Measurements from ENCODE around the gene BANK1. TPM values are rescaled to one million over a fixed set of nuclear protein-coding genes. Genes with fewer than 3 reads are reported as not detected.

BANK1 gene
- total RNA-seq, 2 experiments from 2014 or later: 0.20 to 0.22 TPM

DNA sequence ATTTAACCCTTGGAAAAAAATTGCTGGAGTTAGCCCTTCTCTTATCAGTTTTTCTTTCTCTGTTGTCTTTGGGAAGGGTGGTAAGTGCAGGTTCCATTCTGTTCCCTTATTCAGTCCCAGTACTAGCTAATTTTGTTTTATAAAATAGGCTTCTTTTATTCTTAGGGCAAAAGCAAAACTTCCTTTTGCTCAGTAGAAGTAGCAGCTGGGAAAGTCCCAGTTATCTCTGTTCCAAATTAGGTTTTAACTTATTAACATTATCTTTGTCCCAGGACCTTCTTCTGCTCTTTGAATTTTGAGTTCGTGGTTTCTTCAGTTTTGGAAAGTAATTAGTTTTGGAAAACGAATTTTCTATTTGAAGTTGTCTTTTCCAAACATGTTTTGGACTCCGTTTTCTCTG, 61.1 kb downstream of the BANK1 start:
- H3K27ac Mint-ChIP-seq: no peak overlapping the region
- no peaks in the 10 kb centered on the region for H3K36me3 Mint-ChIP-seq (ENCODE audit: low read depth)
- DNase-seq (no peak), ATAC-seq (ENCODE audit: poor library complexity) (no peak)
- Histone ChIP-seq H3K9me3 (ENCODE audit: control insufficient read depth in 1 of 2, insufficient read depth in 1 of 2, low read length in 2 of 2) (no peaks in the 10 kb centered on the region), H3K27ac (ENCODE audit: low read depth in 1 of 2, low read length in 2 of 2) (no peak overlapping the region), H3K27me3 (ENCODE audit: control insufficient read depth in 1 of 2, insufficient read depth in 2 of 2, low read length in 2 of 2) (no peaks in the 10 kb centered on the region), H3K4me3 (ENCODE audit: low read length) (no peak overlapping the region), H3K4me1 (ENCODE audit: insufficient read depth, low read length) (no peaks in the 10 kb centered on the region), H3K36me3 (ENCODE audit: insufficient read depth, low read length) (no peaks in the 10 kb centered on the region)
- intact Hi-C loops (cut with DNase I, micrococcal nuclease): no loop called here
- H3K4me1 Mint-ChIP-seq (ENCODE audit: low read depth): no peaks in the 10 kb centered on the region
- H3K4me3 Mint-ChIP-seq: no peak overlapping the region
- CTCF ChIA-PET: no interaction called here
- peaks cover 7% of the 10 kb centered on the region for H3K27me3 Mint-ChIP-seq
- no peaks in the 10 kb centered on the region for H3K9me3 Mint-ChIP-seq
- TF ChIP-seq, protein P1, sequence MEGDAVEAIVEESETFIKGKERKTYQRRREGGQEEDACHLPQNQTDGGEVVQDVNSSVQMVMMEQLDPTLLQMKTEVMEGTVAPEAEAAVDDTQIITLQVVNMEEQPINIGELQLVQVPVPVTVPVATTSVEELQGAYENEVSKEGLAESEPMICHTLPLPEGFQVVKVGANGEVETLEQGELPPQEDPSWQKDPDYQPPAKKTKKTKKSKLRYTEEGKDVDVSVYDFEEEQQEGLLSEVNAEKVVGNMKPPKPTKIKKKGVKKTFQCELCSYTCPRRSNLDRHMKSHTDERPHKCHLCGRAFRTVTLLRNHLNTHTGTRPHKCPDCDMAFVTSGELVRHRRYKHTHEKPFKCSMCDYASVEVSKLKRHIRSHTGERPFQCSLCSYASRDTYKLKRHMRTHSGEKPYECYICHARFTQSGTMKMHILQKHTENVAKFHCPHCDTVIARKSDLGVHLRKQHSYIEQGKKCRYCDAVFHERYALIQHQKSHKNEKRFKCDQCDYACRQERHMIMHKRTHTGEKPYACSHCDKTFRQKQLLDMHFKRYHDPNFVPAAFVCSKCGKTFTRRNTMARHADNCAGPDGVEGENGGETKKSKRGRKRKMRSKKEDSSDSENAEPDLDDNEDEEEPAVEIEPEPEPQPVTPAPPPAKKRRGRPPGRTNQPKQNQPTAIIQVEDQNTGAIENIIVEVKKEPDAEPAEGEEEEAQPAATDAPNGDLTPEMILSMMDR (IDR thresholded peaks at IDR 0.05): no peak
- POLR2A ChIA-PET: no interaction called here

DNA sequence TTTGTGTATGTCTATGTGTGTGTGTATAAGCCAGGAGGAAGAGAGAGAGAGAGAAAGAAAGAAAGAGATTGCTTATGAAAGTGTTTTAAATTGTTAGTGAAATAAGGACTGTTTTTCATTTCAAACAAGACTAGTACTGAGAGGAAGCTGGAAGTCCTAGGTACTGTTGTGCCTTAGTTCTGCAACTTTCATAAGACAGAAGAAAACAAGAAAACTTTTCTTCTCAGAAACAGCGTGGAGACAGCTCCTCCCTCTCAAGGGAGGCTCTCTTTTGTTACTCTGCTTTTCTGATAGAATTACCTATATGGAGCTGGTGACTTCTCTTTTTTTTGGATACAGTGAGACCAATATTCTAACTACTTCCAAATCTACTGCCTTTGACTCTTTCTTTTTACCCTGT, 62.5 kb downstream of the BANK1 start:
- Histone ChIP-seq H3K27ac (ENCODE audit: low read depth in 1 of 2, low read length in 2 of 2) (no peak overlapping the region), H3K4me1 (ENCODE audit: insufficient read depth, low read length) (no peaks in the 10 kb centered on the region), H3K9me3 (ENCODE audit: control insufficient read depth in 1 of 2, insufficient read depth in 1 of 2, low read length in 2 of 2) (no peaks in the 10 kb centered on the region), H3K4me3 (ENCODE audit: low read length) (no peak overlapping the region), H3K27me3 (ENCODE audit: control insufficient read depth in 1 of 2, insufficient read depth in 2 of 2, low read length in 2 of 2) (no peaks in the 10 kb centered on the region), H3K36me3 (ENCODE audit: insufficient read depth, low read length) (no peaks in the 10 kb centered on the region)
- Mint-ChIP-seq H3K9me3 (no peaks in the 10 kb centered on the region), H3K4me1 (ENCODE audit: low read depth) (no peaks in the 10 kb centered on the region), H3K36me3 (ENCODE audit: low read depth) (no peaks in the 10 kb centered on the region), H3K4me3 (no peak overlapping the region), H3K27me3 (peaks cover 10% of the 10 kb centered on the region), H3K27ac (no peak overlapping the region)
- ChIA-PET POLR2A (no interaction called here), CTCF (interaction anchor here (0.5 kb wide), 1 partner anchor 14 kb away, joined by 4 read pairs; no protein-coding TSS in a partner anchor)
- TF ChIP-seq, protein P1 (IDR thresholded peaks at IDR 0.05): no peak
- no peak for DNase-seq
- no peak for ATAC-seq (ENCODE audit: poor library complexity)
- intact Hi-C loops (cut with DNase I, micrococcal nuclease): no loop called here

DNA sequence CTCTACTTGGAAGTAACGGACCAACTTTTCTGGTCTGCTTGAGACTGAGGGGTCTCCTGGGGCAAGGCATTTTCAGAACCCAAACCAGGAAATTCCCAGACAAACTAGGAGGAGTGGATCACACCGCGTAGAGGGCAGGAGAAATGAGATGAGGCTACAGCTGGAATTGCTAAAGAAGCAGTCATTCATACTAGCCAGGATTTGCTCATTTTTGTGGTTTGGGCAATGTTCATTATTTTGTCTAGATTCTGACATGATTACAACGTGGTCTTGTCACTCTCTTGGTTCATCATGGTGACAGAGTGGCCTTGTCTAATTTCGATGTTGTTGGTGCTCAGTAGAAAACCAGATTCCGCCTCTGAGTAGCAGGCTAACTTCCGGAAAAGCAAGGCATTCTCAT, 63.2 kb downstream of the BANK1 start:
- Mint-ChIP-seq H3K9me3 (no peaks in the 10 kb centered on the region), H3K27ac (no peak overlapping the region), H3K36me3 (ENCODE audit: low read depth) (no peaks in the 10 kb centered on the region), H3K27me3 (peaks cover 12% of the 10 kb centered on the region), H3K4me1 (ENCODE audit: low read depth) (no peaks in the 10 kb centered on the region), H3K4me3 (no peak overlapping the region)
- no peak for ATAC-seq (ENCODE audit: poor library complexity)
- Histone ChIP-seq H3K27ac (ENCODE audit: low read depth in 1 of 2, low read length in 2 of 2) (no peak overlapping the region), H3K36me3 (ENCODE audit: insufficient read depth, low read length) (no peaks in the 10 kb centered on the region), H3K9me3 (ENCODE audit: control insufficient read depth in 1 of 2, insufficient read depth in 1 of 2, low read length in 2 of 2) (no peaks in the 10 kb centered on the region), H3K27me3 (ENCODE audit: control insufficient read depth in 1 of 2, insufficient read depth in 2 of 2, low read length in 2 of 2) (no peaks in the 10 kb centered on the region), H3K4me1 (ENCODE audit: insufficient read depth, low read length) (no peaks in the 10 kb centered on the region), H3K4me3 (ENCODE audit: low read length) (no peak overlapping the region)
- intact Hi-C loops (cut with DNase I, micrococcal nuclease): no loop called here
- TF ChIP-seq, protein P1 (IDR thresholded peaks at IDR 0.05): no peak
- CTCF ChIA-PET: no interaction called here
- POLR2A ChIA-PET: no interaction called here
- DNase-seq: no peak

Data from CD4-positive, alpha-beta T cell (primary cell).